SK-N-SH (cell line): ENCODE measurements around the gene ADAM33. TPM values are rescaled to one million over a fixed set of nuclear protein-coding genes. Genes with fewer than 3 reads are reported as not detected.
A peak's percentile ranks its signal among the peaks of the same experiment; 100 is the strongest.

ENCODE experiments used
- CTCF ChIA-PET: fragments of 300-600, 350-600 bp; formaldehyde crosslinking; extraction: SDS; loops from one replicate; lab custom pipeline; 2021; lab: Yijun Ruan, JAX
- POLR2A ChIA-PET: fragments of 350-600 bp; sonication (Branson Sonifier 250); formaldehyde crosslinking; extraction: SDS; loops from one replicate; lab custom pipeline; 2020; ENCODE audit warnings: antibody characterized with exemption, inconsistent platforms; lab: Yijun Ruan, JAX
- DNase-seq: peaks from one replicate; pipeline ENCODE4 v3.0.0; 2012
- H2AFZ ChIP-seq: fragments of 200-600 bp; sonication (generic); 2 replicates; pipeline ENCODE4 v1.8.1; 2016; ENCODE audit warnings: antibody characterized with exemption, mild to moderate bottlenecking, low read depth
- H3F3A ChIP-seq: fragments of 200-600 bp; sonication (generic); replicated peaks from 2 replicates; pipeline ENCODE3; 2016; ENCODE audit warnings: antibody characterized with exemption, mild to moderate bottlenecking; ENCODE audit not compliant: insufficient read depth
- H3K27ac ChIP-seq, 2 experiments: fragments of 200-500 bp in 1 of 2; fragments of 200-600 bp in 1 of 2; sonication (Bioruptor generic) in 1 of 2; sonication (generic), shearing (Covaris generic) in 1 of 2; 2 replicates each; pipeline versions ENCODE4 v1.5.1 to v1.6.1; 2014 to 2016; ENCODE audit warnings: low read depth in 2 of 2, inconsistent platforms in 1 of 2, low read length in 1 of 2, mild to moderate bottlenecking in 1 of 2, mixed read lengths in 1 of 2
- H3K27me3 ChIP-seq: fragments of 200-600 bp; sonication (generic), shearing (Covaris generic); 2 replicates; pipeline ENCODE4 v1.6.1; 2016; ENCODE audit warnings: mixed run types; ENCODE audit not compliant: insufficient read depth
- H3K36me3 ChIP-seq, 2 experiments: fragments of 200-500 bp in 1 of 2; fragments of 200-600 bp in 1 of 2; sonication (Bioruptor generic) in 1 of 2; sonication (generic) in 1 of 2; replicated peaks in 1 of 2; 2 replicates each; pipeline versions ENCODE3 to v1.5.1; 2014 to 2016; ENCODE audit warnings: low read length in 1 of 2, mild to moderate bottlenecking in 1 of 2; ENCODE audit not compliant: insufficient read depth in 2 of 2, control insufficient read depth in 1 of 2
- H3K4me1 ChIP-seq, 2 experiments: fragments of 200-500 bp in 1 of 2; fragments of 200-600 bp in 1 of 2; sonication (Bioruptor generic) in 1 of 2; sonication (generic), shearing (Covaris generic) in 1 of 2; 2 replicates each; pipeline versions ENCODE4 v1.5.1 to v1.6.1; 2014 to 2016; ENCODE audit warnings: low read depth in 1 of 2, low read length in 1 of 2, mixed run types in 1 of 2; ENCODE audit not compliant: insufficient read depth in 2 of 2, control insufficient read depth in 1 of 2
- H3K4me2 ChIP-seq: fragments of 200-600 bp; sonication (generic), shearing (Covaris generic); 2 replicates; pipeline ENCODE4 v1.6.1; 2017; ENCODE audit warnings: mixed run types
- H3K4me3 ChIP-seq, 2 experiments: fragments of 200-500 bp in 1 of 2; fragments of 200-600 bp in 1 of 2; sonication (Bioruptor generic) in 1 of 2; sonication (generic), shearing (Covaris generic) in 1 of 2; 2 replicates each; pipeline versions ENCODE4 v1.5.1 to v1.8.1; 2014 to 2016; ENCODE audit warnings: low read depth in 2 of 2, inconsistent platforms in 1 of 2, low read length in 1 of 2, mild to moderate bottlenecking in 1 of 2, mixed read lengths in 1 of 2, moderate library complexity in 1 of 2
- H3K79me2 ChIP-seq: fragments of 200-600 bp; sonication (generic); 2 replicates; pipeline ENCODE4 v1.8.1; 2017; ENCODE audit warnings: mild to moderate bottlenecking; ENCODE audit not compliant: insufficient read depth
- H3K9ac ChIP-seq: fragments of 200-600 bp; sonication (generic); 2 replicates; pipeline ENCODE4 v1.6.1; 2017; ENCODE audit warnings: mixed run types
- H3K9me2 ChIP-seq: fragments of 200-600 bp; sonication (generic); 2 replicates; pipeline ENCODE4 v1.6.1; 2017; ENCODE audit warnings: mixed run types
- H3K9me3 ChIP-seq: fragments of 200-600 bp; sonication (generic); 2 replicates; pipeline ENCODE4 v1.6.1; 2017; ENCODE audit warnings: mixed run types, mild to moderate bottlenecking, moderate library complexity
- H4K20me1 ChIP-seq: fragments of 200-600 bp; sonication (generic); 2 replicates; pipeline ENCODE4 v1.6.1; 2017; ENCODE audit warnings: mild to moderate bottlenecking, mixed run types; ENCODE audit not compliant: insufficient read depth
- ELF1 ChIP-seq: IDR thresholded peaks from 2 replicates; pipeline ENCODE4 v1.4.0; 2012
- EP300 ChIP-seq, 2 experiments: IDR thresholded peaks; 2 replicates each; pipeline versions ENCODE4 v1.4.0 to v1.6.1; 2012; ENCODE audit warnings: borderline replicate concordance in 1 of 2, low read depth in 1 of 2, low read length in 1 of 2
- EZH2phosphoT487 ChIP-seq: fragments of 200-600 bp; sonication (generic); IDR thresholded peaks from 2 replicates; pipeline ENCODE4 v1.6.1; 2017; ENCODE audit warnings: low read depth, mixed run types, mild to moderate bottlenecking, antibody characterized with exemption, moderate library complexity, borderline replicate concordance
- FOXJ3 ChIP-seq: sonication (generic); formaldehyde crosslinking; IDR thresholded peaks from 2 replicates; pipeline ENCODE4 v1.5.1; 2020; ENCODE audit warnings: mild to moderate bottlenecking, missing genetic modification reagents
- GABPA ChIP-seq: IDR thresholded peaks from 2 replicates; pipeline ENCODE4 v1.4.0; 2012; ENCODE audit warnings: low read depth, mild to moderate bottlenecking
- JUND ChIP-seq: IDR thresholded peaks from 2 replicates; pipeline ENCODE4 v1.4.0; 2012
- MXI1 ChIP-seq: IDR thresholded peaks from 2 replicates; pipeline ENCODE4 v1.6.1; 2012; ENCODE audit warnings: mild to moderate bottlenecking, low read depth, low read length, improper control_type of control experiment
- NFIC ChIP-seq: IDR thresholded peaks from 2 replicates; pipeline ENCODE4 v1.4.0; 2012; ENCODE audit warnings: borderline replicate concordance
- NRF1 ChIP-seq: IDR thresholded peaks from 2 replicates; pipeline ENCODE4 v1.6.1; 2012; ENCODE audit warnings: low read depth, mild to moderate bottlenecking, low read length
- RAD21 ChIP-seq: IDR thresholded peaks from 2 replicates; pipeline ENCODE4 v1.6.1; 2012; ENCODE audit warnings: mild to moderate bottlenecking, low read length
- RCOR1 ChIP-seq: fragments of 150-350 bp; IDR thresholded peaks from 2 replicates; pipeline ENCODE4 v1.6.1; 2017; ENCODE audit warnings: antibody characterized with exemption, low read length
- RFX5 ChIP-seq: IDR thresholded peaks from 2 replicates; pipeline ENCODE4 v1.6.1; 2012; ENCODE audit warnings: mild to moderate bottlenecking, improper control_type of control experiment, low read length
- RXRA ChIP-seq: IDR thresholded peaks from 2 replicates; pipeline ENCODE4 v1.4.0; 2012; ENCODE audit warnings: low read depth, mild to moderate bottlenecking, borderline replicate concordance
- SMC3 ChIP-seq: IDR thresholded peaks from 2 replicates; pipeline ENCODE4 v1.6.1; 2012; ENCODE audit warnings: low read depth, low read length, improper control_type of control experiment
- TCF12 ChIP-seq: IDR thresholded peaks from 2 replicates; pipeline ENCODE4 v1.4.0; 2012
- TEAD4 ChIP-seq: IDR thresholded peaks from 2 replicates; pipeline ENCODE4 v1.4.0; 2012; ENCODE audit warnings: mild to moderate bottlenecking, borderline replicate concordance; ENCODE audit not compliant: insufficient read depth
- YY1 ChIP-seq: IDR thresholded peaks from 2 replicates; pipeline ENCODE4 v1.4.0; 2012; ENCODE audit warnings: low read depth, mild to moderate bottlenecking
- WGBS: methylation state at CpG from one replicate; pipeline ENCODE4 v1.1.6; 2017; ENCODE audit warnings: low lambda C conversion rate; 5-methylcytosine and 5-hydroxymethylcytosine counted together
- polyA plus RNA-seq, 3 experiments: library from polyadenylated mRNA; depleted of rRNA; stranded (reverse); fragments of >200 nt; gene quantifications; 2 replicates each; pipeline ENCODE4 v1.2.3, GENCODE V29; 2012
- TF ChIP-seq, protein P1 (sequence below): IDR thresholded peaks from 2 replicates; pipeline ENCODE4 v1.4.0; 2012; ENCODE audit warnings: low read depth
- TF ChIP-seq, protein P2 (sequence below): fragments of 200-600 bp; sonication (generic); IDR thresholded peaks from 2 replicates; pipeline ENCODE4 v1.6.1; 2017; ENCODE audit warnings: antibody characterized with exemption, mild to moderate bottlenecking, moderate library complexity
- TF ChIP-seq, protein P3 (sequence below): IDR thresholded peaks from 2 replicates; pipeline ENCODE4 v1.4.0; 2012; ENCODE audit warnings: low read depth, borderline replicate concordance
- TF ChIP-seq, protein P4 (sequence below): IDR thresholded peaks from 2 replicates; pipeline ENCODE4 v1.4.0; 2012; ENCODE audit warnings: low read depth, borderline replicate concordance
- TF ChIP-seq, protein P5 (sequence below): fragments of 150-350 bp; IDR thresholded peaks from 2 replicates; pipeline ENCODE4 v1.6.1; 2017; ENCODE audit warnings: antibody characterized with exemption, low read length, low read depth, borderline replicate concordance

Gene ADAM33
- polyA plus RNA-seq, 1 of the 3 experiments (the other 2 are of a cell fraction) = 4.8 TPM

DNA sequence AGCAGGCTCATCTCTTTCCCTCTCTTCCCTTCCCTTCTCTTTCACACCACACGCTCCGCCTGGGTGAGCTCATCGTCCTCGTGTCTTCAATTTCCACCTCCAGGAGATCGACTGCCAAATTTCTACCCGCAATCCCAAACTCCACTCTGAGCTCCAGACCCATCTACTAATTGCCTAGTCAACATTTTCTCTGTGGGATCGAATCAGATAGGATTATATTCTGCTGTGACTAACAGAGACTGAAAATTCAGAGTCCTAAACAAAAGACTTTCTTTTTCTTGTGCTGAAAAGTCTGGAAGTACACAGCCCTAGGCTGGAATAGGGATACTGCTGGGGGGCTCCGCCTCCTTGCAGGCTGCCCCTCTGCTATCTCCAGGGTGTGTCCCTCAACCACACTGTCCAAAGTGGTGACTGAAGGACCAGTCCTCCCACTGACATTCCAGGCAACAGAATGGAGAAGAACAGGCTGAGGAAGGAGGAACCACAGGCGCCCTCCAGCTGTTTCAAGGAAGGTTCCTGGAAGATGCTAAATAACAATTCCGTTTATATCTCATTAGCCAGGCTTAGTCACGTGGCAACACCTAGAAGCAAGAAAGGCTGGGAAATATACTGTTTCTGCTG, 45.7 kb upstream of the ADAM33 start:
- H3K79me2 ChIP-seq = no peaks in the 10 kb centered on the region
- no peaks in the 10 kb centered on the region for H3K36me3 ChIP-seq
- POLR2A ChIA-PET = no interaction called here
- no peaks in the 10 kb centered on the region for H3K9me3 ChIP-seq
- H3K27me3 ChIP-seq = peaks cover 40% of the 10 kb centered on the region
- CTCF ChIA-PET = interaction anchor here (1.2 to 4.7 kb wide), 6 partner anchors 14 to 50 kb away, joined by 3 to 20 read pairs (median 8); partner anchors contain the start of gene SIGLEC1
- H3F3A ChIP-seq = no peaks in the 10 kb centered on the region
- H3K4me3 ChIP-seq = no peak overlapping the region
- no peak for DNase-seq
- peak overlapping the region; percentile 71; the same call in 1 of the 2 replicates for H3K4me2 ChIP-seq
- 44% methylated on average over 11 of the region's 11 CpGs for WGBS
- H3K27ac ChIP-seq = no peak overlapping the region
- no peak overlapping the region for H3K9ac ChIP-seq
- H2AFZ ChIP-seq = no peak overlapping the region
- TF ChIP-seq, protein P1, sequence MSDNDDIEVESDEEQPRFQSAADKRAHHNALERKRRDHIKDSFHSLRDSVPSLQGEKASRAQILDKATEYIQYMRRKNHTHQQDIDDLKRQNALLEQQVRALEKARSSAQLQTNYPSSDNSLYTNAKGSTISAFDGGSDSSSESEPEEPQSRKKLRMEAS = no peak
- TF ChIP-seq FOXJ3 (CRISPR knock-in tag) (no peak), MXI1 (no peak), TEAD4 (no peak), YY1 (no peak), RFX5 (no peak), NRF1 (no peak), RXRA (no peak)
- TF ChIP-seq, protein P2, sequence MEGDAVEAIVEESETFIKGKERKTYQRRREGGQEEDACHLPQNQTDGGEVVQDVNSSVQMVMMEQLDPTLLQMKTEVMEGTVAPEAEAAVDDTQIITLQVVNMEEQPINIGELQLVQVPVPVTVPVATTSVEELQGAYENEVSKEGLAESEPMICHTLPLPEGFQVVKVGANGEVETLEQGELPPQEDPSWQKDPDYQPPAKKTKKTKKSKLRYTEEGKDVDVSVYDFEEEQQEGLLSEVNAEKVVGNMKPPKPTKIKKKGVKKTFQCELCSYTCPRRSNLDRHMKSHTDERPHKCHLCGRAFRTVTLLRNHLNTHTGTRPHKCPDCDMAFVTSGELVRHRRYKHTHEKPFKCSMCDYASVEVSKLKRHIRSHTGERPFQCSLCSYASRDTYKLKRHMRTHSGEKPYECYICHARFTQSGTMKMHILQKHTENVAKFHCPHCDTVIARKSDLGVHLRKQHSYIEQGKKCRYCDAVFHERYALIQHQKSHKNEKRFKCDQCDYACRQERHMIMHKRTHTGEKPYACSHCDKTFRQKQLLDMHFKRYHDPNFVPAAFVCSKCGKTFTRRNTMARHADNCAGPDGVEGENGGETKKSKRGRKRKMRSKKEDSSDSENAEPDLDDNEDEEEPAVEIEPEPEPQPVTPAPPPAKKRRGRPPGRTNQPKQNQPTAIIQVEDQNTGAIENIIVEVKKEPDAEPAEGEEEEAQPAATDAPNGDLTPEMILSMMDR = no peak
- TF ChIP-seq, protein P3, sequence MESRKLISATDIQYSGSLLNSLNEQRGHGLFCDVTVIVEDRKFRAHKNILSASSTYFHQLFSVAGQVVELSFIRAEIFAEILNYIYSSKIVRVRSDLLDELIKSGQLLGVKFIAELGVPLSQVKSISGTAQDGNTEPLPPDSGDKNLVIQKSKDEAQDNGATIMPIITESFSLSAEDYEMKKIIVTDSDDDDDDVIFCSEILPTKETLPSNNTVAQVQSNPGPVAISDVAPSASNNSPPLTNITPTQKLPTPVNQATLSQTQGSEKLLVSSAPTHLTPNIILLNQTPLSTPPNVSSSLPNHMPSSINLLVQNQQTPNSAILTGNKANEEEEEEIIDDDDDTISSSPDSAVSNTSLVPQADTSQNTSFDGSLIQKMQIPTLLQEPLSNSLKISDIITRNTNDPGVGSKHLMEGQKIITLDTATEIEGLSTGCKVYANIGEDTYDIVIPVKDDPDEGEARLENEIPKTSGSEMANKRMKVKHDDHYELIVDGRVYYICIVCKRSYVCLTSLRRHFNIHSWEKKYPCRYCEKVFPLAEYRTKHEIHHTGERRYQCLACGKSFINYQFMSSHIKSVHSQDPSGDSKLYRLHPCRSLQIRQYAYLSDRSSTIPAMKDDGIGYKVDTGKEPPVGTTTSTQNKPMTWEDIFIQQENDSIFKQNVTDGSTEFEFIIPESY = no peak
- H4K20me1 ChIP-seq = no peaks in the 10 kb centered on the region
- H3K4me1 ChIP-seq = no peaks in the 10 kb centered on the region; a peak in 1 of 4 replicates
- H3K9me2 ChIP-seq = no peaks in the 10 kb centered on the region

DNA sequence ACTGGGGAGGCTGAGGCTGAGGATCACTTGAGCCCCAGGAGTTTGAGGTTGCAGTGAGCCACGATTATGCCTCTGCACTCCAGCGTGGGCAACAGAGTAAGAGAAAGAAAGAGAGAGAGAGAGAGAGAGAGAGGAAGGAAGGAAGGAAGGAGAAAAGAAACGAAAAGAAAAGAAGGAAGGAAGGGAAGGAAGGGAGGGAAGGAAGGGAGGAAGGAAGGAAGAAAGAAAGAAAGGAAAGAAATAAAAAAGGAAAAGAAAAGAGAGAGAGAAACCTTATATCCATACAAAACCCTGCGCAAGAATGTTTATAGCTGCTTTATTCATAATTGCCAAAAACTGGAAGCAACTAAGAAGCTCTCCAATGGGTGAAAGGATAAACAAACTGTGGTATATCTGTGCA, 42.5 kb upstream of the ADAM33 start:
- H3K27ac ChIP-seq = no peak overlapping the region
- TF ChIP-seq EP300 (IDR thresholded peaks at IDR 0.05; ENCODE audit: borderline replicate concordance in 1 of 2, low read depth in 1 of 2, low read length in 1 of 2) = no peak
- TF ChIP-seq TCF12 = no peak
- no peak for TF ChIP-seq FOXJ3 (CRISPR knock-in tag)
- TF ChIP-seq RXRA = no peak
- TF ChIP-seq YY1 = no peak
- TF ChIP-seq, protein P4, sequence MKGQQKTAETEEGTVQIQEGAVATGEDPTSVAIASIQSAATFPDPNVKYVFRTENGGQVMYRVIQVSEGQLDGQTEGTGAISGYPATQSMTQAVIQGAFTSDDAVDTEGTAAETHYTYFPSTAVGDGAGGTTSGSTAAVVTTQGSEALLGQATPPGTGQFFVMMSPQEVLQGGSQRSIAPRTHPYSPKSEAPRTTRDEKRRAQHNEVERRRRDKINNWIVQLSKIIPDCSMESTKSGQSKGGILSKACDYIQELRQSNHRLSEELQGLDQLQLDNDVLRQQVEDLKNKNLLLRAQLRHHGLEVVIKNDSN = no peak
- TF ChIP-seq NFIC = no peak
- TF ChIP-seq EZH2phosphoT487 = no peak
- TF ChIP-seq RAD21 = no peak
- no peak for TF ChIP-seq JUND
- TF ChIP-seq SMC3 = no peak
- no peak for TF ChIP-seq NRF1
- no peak for TF ChIP-seq ELF1
- TF ChIP-seq, protein P5, sequence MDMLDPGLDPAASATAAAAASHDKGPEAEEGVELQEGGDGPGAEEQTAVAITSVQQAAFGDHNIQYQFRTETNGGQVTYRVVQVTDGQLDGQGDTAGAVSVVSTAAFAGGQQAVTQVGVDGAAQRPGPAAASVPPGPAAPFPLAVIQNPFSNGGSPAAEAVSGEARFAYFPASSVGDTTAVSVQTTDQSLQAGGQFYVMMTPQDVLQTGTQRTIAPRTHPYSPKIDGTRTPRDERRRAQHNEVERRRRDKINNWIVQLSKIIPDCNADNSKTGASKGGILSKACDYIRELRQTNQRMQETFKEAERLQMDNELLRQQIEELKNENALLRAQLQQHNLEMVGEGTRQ = no peak
- TF ChIP-seq TEAD4 = no peak
- no peak for TF ChIP-seq RCOR1
- no peak for TF ChIP-seq GABPA
- TF ChIP-seq, all 33 proteins: peak for 0
- Histone ChIP-seq H3K9me3 (no peaks in the 10 kb centered on the region), H3K9ac (no peak overlapping the region), H3F3A (no peaks in the 10 kb centered on the region), H3K4me3 (no peak overlapping the region), H3K79me2 (no peaks in the 10 kb centered on the region), H3K4me2 (no peak overlapping the region), H3K27me3 (peaks cover 44% of the 10 kb centered on the region), H3K4me1 (no peaks in the 10 kb centered on the region; a peak in 1 of 4 replicates), H3K36me3 (no peaks in the 10 kb centered on the region), H2AFZ (no peak overlapping the region), H3K9me2 (no peaks in the 10 kb centered on the region), H4K20me1 (no peaks in the 10 kb centered on the region)
- CTCF ChIA-PET = interaction anchor here (1.3 to 1.5 kb wide), 2 partner anchors 13 to 25 kb away, joined by 3 to 7 read pairs; no protein-coding TSS in a partner anchor
- DNase-seq = no peak
- 30% methylated on average over 4 of the region's 4 CpGs for WGBS
- POLR2A ChIA-PET = interaction anchor here (0.9 kb wide), 1 partner anchor 96 kb away, joined by 5 read pairs; no protein-coding TSS in a partner anchor
